Gastroesophageal sphincter (tissue), 4 donors: Measurements from ENCODE around the gene CDR2L. TPM values are rescaled to one million over a fixed set of nuclear protein-coding genes. Genes with fewer than 3 reads are reported as not detected.

Experiments
- ATAC-seq: fragments of 150-250 bp; one replicate; pipeline ENCODE4 v1.9.1; 2016; ENCODE audit warnings: mild to moderate bottlenecking, moderate library complexity
- H3K27ac ChIP-seq, 4 donors: fragments of 200-600 bp; sonication (generic) in 3 of 4; 1 replicate in 3 of 4; 2 replicates in 1 of 4; pipeline ENCODE4 v1.5.1; 2016 to 2019
- H3K27me3 ChIP-seq: fragments of 200-600 bp; sonication (generic); one replicate; pipeline ENCODE4 v1.5.1; 2019
- H3K36me3 ChIP-seq, 2 donors: fragments of 200-600 bp; sonication (generic); one replicate each; pipeline ENCODE4 v1.5.1; 2019; ENCODE audit warnings: control low read depth in 1 of 2
- H3K4me1 ChIP-seq, 3 donors: fragments of 200-600 bp; sonication (generic); 1 replicate in 2 of 3; 2 replicates in 1 of 3; pipeline ENCODE4 v1.5.1; 2016 to 2019; ENCODE audit warnings: control low read depth in 2 of 3
- H3K4me3 ChIP-seq, 2 donors: fragments of 200-600 bp; sonication (generic); one replicate each; pipeline ENCODE4 v1.5.1; 2019; ENCODE audit warnings: mild to moderate bottlenecking in 1 of 2, moderate library complexity in 1 of 2
- H3K9me3 ChIP-seq, 3 donors: fragments of 200-600 bp; sonication (generic); one replicate each; pipeline ENCODE4 v1.5.1; 2017 to 2019; ENCODE audit warnings: control low read depth in 2 of 3
- CTCF ChIP-seq, 4 experiments: fragments of 200-600 bp in 2 of 4; fragments of 450-650 bp in 2 of 4; sonication (generic) in 1 of 4; IDR thresholded peaks; one replicate each; pipeline ENCODE4 v1.5.1; 2017 to 2019; ENCODE audit warnings: antibody characterized with exemption in 4 of 4, mild to moderate bottlenecking in 2 of 4, moderate library complexity in 2 of 4
- EP300 ChIP-seq: sonication (generic); formaldehyde crosslinking; IDR thresholded peaks from one replicate; pipeline ENCODE4 v1.6.1; 2017; ENCODE audit warnings: antibody characterized with exemption, mild to moderate bottlenecking
- POLR2A ChIP-seq, 2 donors: fragments of 450-650 bp; IDR thresholded peaks; one replicate each; pipeline ENCODE4 v1.6.1; 2017; ENCODE audit warnings: antibody characterized with exemption in 2 of 2, mild to moderate bottlenecking in 2 of 2, moderate library complexity in 1 of 2
- POLR2AphosphoS5 ChIP-seq: sonication (generic); formaldehyde crosslinking; IDR thresholded peaks from one replicate; pipeline ENCODE4 v1.6.1; 2017; ENCODE audit warnings: antibody characterized with exemption
- WGBS, 2 donors: methylation state at CpG; one replicate each; pipeline ENCODE4 v1.1.5; 2018; ENCODE audit warnings: low coverage in 1 of 2; 5-methylcytosine and 5-hydroxymethylcytosine counted together
- total RNA-seq, 4 donors: library from RNA; depleted of rRNA; stranded (reverse); fragments of >200 nt; gene quantifications; one replicate each; pipeline ENCODE4 v1.1.0, GENCODE V29; 2016

CDR2L gene
- total RNA-seq, 4 donors from 2014 or later, result 11.8 to 35.3 (median 18.1) TPM

GRCh38 chr17:75030161-75030560 is 42.7 kb downstream of the CDR2L start:
- Histone ChIP-seq H3K9me3 (no peaks in the 10 kb centered on the region), H3K27me3 (no peaks in the 10 kb centered on the region), H3K4me1 (peaks cover 0 to 33% (median 4%) of the 10 kb centered on the region in 3 donors), H3K27ac (no peak overlapping the region), H3K4me3 (no peak overlapping the region), H3K36me3 (no peaks in the 10 kb centered on the region)
- ATAC-seq, result no peak
- TF ChIP-seq POLR2A (IDR thresholded peaks at IDR 0.05), result no peak
- TF ChIP-seq POLR2AphosphoS5, result no peak
- TF ChIP-seq CTCF (IDR thresholded peaks at IDR 0.05), result no peak
- TF ChIP-seq EP300, result no peak
- WGBS, 2 donors, result 68 to 86% methylated on average over 4 to 8 of the region's 8 CpGs

- peaks cover 0 to 52% (median 17%) of the 10 kb centered on the region in 3 donors for H3K4me1 ChIP-seq
- no peaks in the 10 kb centered on the region for H3K9me3 ChIP-seq
- peak overlapping the region; percentile 13 to 84 for H3K4me3 ChIP-seq
- no peaks in the 10 kb centered on the region for H3K36me3 ChIP-seq
- TF ChIP-seq EP300, result no peak
- peak; percentile 39 for TF ChIP-seq POLR2AphosphoS5
- 8 to 11% methylated on average over 4 to 10 of the region's 10 CpGs for WGBS, 2 donors
- peak overlapping the region; percentile 9 to 96 (median 84) for H3K27ac ChIP-seq
- ATAC-seq, result peak; percentile 60
- H3K27me3 ChIP-seq, result no peaks in the 10 kb centered on the region
These were observed 44.7 kb downstream of the CDR2L start for GRCh38 chr17:75031972-75032719.

GRCh38 chr17:75032720-75033280 is 45.4 kb downstream of the CDR2L start:
- Histone ChIP-seq H3K4me3 (peak overlapping the region; percentile 13 to 84), H3K9me3 (no peaks in the 10 kb centered on the region), H3K27me3 (no peaks in the 10 kb centered on the region), H3K36me3 (peaks cover 0 to 4% of the 10 kb centered on the region in 2 donors), H3K27ac (peak overlapping the region; percentile 9 to 96 (median 94)), H3K4me1 (peaks cover 0 to 52% (median 17%) of the 10 kb centered on the region in 3 donors)
- ATAC-seq, result no peak
- WGBS, 2 donors, result 3 to 4% methylated on average over 10 to 11 of the region's 13 CpGs
- TF ChIP-seq CTCF (IDR thresholded peaks at IDR 0.05) (peak in 1 of 4 experiments; percentile 13), POLR2AphosphoS5 (no peak), POLR2A (IDR thresholded peaks at IDR 0.05) (no peak), EP300 (no peak)

- peak; percentile 76 for ATAC-seq
- Histone ChIP-seq H3K4me1 (peaks cover 0 to 52% (median 17%) of the 10 kb centered on the region in 3 donors), H3K27me3 (no peaks in the 10 kb centered on the region), H3K27ac (peak overlapping the region; percentile 83 to 96 (median 94)), H3K36me3 (peaks cover 0 to 12% of the 10 kb centered on the region in 2 donors), H3K4me3 (peak overlapping the region; percentile 67 to 84), H3K9me3 (no peaks in the 10 kb centered on the region)
- WGBS, 2 donors, result 0% methylated on average over 4 to 12 of the region's 36 CpGs
- peak in 2 of 4 experiments; percentile 8 to 10 for TF ChIP-seq CTCF (IDR thresholded peaks at IDR 0.05)
- peak; percentile 30 for TF ChIP-seq POLR2AphosphoS5
- peak in 1 of 2 donors; percentile 17 for TF ChIP-seq POLR2A (IDR thresholded peaks at IDR 0.05)
- no peak for TF ChIP-seq EP300
These were observed 46.2 kb downstream of the CDR2L start for GRCh38 chr17:75033346-75034235.
